GM23338 (cell line): ENCODE measurements around the gene EEA1.

Experiments used
- CREB1 ChIP-seq: fragments of 250-450 bp; sonication (Bioruptor Pico); IDR thresholded peaks from 2 replicates; pipeline ENCODE4 v1.5.0; 2020; ENCODE audit warnings: low read depth, mild to moderate bottlenecking, moderate library complexity
- EZH2 ChIP-seq: fragments of 200-600 bp; sonication (generic); IDR thresholded peaks from one replicate; pipeline ENCODE4 v1.8.0; 2017; ENCODE audit warnings: antibody characterized with exemption, mild to moderate bottlenecking, low read depth; ENCODE audit not compliant: unreplicated experiment
- EZH2phosphoT487 ChIP-seq: fragments of 200-600 bp; sonication (generic); IDR thresholded peaks from one replicate; pipeline ENCODE4 v1.8.1; 2018; ENCODE audit warnings: antibody characterized with exemption; ENCODE audit not compliant: unreplicated experiment
- NANOG ChIP-seq: IDR thresholded peaks from 2 replicates; pipeline ENCODE4 v1.6.1; 2016; ENCODE audit warnings: antibody characterized with exemption, borderline replicate concordance
- POLR2AphosphoS5 ChIP-seq: IDR thresholded peaks from 2 replicates; pipeline ENCODE4 v1.6.1; 2016; ENCODE audit warnings: antibody characterized with exemption, low read depth
- STAT1 ChIP-seq: IDR thresholded peaks from one replicate; pipeline ENCODE4 v1.6.1; 2016; ENCODE audit warnings: antibody characterized with exemption; ENCODE audit not compliant: unreplicated experiment
- TF ChIP-seq, protein P1 (sequence below), 2 experiments: fragments of 200-600 bp in 1 of 2; sonication (generic) in 1 of 2; conservative IDR thresholded peaks; 2 replicates each; pipeline versions ENCODE4 v1.5.1 to v1.6.1; 2016 to 2017; ENCODE audit warnings: antibody characterized with exemption in 2 of 2, low read depth in 2 of 2, mild to moderate bottlenecking in 2 of 2, moderate library complexity in 1 of 2
- TF ChIP-seq, protein P2 (sequence below): IDR thresholded peaks from one replicate; pipeline ENCODE4 v1.6.1; 2018; ENCODE audit warnings: antibody characterized with exemption; ENCODE audit not compliant: unreplicated experiment
- TF ChIP-seq, protein P3 (sequence below): IDR thresholded peaks from 2 replicates; pipeline ENCODE4 v1.6.1; 2016; ENCODE audit warnings: antibody characterized with exemption
- TF ChIP-seq, protein P4 (sequence below): fragments of 250-450 bp; sonication (Bioruptor Pico); IDR thresholded peaks from 2 replicates; pipeline ENCODE4 v1.5.0; 2020; ENCODE audit warnings: mild to moderate bottlenecking, moderate library complexity

DNA sequence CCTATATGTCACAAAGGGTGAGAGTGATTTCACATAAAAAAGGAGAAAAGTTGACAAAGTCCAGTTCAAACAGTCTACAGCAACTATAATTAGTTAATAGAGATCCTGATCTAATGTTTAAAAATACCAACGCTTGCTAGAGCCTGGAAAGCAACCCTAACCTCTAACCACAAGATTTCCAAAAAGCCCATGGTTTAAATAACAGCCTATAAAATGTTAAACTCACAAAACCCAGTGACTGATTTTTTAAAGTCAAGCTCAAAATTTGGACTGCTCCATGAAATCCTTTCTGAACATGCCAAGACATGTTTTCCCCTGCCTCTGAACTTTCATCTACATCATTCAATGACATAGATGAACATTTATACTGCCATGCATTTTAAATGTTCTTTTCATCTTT, 144.7 kb downstream of the EEA1 start:
- no peak for TF ChIP-seq POLR2AphosphoS5
- TF ChIP-seq, protein P1, sequence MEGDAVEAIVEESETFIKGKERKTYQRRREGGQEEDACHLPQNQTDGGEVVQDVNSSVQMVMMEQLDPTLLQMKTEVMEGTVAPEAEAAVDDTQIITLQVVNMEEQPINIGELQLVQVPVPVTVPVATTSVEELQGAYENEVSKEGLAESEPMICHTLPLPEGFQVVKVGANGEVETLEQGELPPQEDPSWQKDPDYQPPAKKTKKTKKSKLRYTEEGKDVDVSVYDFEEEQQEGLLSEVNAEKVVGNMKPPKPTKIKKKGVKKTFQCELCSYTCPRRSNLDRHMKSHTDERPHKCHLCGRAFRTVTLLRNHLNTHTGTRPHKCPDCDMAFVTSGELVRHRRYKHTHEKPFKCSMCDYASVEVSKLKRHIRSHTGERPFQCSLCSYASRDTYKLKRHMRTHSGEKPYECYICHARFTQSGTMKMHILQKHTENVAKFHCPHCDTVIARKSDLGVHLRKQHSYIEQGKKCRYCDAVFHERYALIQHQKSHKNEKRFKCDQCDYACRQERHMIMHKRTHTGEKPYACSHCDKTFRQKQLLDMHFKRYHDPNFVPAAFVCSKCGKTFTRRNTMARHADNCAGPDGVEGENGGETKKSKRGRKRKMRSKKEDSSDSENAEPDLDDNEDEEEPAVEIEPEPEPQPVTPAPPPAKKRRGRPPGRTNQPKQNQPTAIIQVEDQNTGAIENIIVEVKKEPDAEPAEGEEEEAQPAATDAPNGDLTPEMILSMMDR (conservative IDR thresholded peaks at IDR 0.05; ENCODE audit: low read depth in 2 of 2), result no peak
- no peak for TF ChIP-seq EZH2
- TF ChIP-seq, protein P2, sequence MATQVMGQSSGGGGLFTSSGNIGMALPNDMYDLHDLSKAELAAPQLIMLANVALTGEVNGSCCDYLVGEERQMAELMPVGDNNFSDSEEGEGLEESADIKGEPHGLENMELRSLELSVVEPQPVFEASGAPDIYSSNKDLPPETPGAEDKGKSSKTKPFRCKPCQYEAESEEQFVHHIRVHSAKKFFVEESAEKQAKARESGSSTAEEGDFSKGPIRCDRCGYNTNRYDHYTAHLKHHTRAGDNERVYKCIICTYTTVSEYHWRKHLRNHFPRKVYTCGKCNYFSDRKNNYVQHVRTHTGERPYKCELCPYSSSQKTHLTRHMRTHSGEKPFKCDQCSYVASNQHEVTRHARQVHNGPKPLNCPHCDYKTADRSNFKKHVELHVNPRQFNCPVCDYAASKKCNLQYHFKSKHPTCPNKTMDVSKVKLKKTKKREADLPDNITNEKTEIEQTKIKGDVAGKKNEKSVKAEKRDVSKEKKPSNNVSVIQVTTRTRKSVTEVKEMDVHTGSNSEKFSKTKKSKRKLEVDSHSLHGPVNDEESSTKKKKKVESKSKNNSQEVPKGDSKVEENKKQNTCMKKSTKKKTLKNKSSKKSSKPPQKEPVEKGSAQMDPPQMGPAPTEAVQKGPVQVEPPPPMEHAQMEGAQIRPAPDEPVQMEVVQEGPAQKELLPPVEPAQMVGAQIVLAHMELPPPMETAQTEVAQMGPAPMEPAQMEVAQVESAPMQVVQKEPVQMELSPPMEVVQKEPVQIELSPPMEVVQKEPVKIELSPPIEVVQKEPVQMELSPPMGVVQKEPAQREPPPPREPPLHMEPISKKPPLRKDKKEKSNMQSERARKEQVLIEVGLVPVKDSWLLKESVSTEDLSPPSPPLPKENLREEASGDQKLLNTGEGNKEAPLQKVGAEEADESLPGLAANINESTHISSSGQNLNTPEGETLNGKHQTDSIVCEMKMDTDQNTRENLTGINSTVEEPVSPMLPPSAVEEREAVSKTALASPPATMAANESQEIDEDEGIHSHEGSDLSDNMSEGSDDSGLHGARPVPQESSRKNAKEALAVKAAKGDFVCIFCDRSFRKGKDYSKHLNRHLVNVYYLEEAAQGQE, result no peak
- no peak for TF ChIP-seq STAT1
- TF ChIP-seq, protein P3, sequence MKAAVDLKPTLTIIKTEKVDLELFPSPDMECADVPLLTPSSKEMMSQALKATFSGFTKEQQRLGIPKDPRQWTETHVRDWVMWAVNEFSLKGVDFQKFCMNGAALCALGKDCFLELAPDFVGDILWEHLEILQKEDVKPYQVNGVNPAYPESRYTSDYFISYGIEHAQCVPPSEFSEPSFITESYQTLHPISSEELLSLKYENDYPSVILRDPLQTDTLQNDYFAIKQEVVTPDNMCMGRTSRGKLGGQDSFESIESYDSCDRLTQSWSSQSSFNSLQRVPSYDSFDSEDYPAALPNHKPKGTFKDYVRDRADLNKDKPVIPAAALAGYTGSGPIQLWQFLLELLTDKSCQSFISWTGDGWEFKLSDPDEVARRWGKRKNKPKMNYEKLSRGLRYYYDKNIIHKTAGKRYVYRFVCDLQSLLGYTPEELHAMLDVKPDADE, result no peak
- TF ChIP-seq, protein P4, sequence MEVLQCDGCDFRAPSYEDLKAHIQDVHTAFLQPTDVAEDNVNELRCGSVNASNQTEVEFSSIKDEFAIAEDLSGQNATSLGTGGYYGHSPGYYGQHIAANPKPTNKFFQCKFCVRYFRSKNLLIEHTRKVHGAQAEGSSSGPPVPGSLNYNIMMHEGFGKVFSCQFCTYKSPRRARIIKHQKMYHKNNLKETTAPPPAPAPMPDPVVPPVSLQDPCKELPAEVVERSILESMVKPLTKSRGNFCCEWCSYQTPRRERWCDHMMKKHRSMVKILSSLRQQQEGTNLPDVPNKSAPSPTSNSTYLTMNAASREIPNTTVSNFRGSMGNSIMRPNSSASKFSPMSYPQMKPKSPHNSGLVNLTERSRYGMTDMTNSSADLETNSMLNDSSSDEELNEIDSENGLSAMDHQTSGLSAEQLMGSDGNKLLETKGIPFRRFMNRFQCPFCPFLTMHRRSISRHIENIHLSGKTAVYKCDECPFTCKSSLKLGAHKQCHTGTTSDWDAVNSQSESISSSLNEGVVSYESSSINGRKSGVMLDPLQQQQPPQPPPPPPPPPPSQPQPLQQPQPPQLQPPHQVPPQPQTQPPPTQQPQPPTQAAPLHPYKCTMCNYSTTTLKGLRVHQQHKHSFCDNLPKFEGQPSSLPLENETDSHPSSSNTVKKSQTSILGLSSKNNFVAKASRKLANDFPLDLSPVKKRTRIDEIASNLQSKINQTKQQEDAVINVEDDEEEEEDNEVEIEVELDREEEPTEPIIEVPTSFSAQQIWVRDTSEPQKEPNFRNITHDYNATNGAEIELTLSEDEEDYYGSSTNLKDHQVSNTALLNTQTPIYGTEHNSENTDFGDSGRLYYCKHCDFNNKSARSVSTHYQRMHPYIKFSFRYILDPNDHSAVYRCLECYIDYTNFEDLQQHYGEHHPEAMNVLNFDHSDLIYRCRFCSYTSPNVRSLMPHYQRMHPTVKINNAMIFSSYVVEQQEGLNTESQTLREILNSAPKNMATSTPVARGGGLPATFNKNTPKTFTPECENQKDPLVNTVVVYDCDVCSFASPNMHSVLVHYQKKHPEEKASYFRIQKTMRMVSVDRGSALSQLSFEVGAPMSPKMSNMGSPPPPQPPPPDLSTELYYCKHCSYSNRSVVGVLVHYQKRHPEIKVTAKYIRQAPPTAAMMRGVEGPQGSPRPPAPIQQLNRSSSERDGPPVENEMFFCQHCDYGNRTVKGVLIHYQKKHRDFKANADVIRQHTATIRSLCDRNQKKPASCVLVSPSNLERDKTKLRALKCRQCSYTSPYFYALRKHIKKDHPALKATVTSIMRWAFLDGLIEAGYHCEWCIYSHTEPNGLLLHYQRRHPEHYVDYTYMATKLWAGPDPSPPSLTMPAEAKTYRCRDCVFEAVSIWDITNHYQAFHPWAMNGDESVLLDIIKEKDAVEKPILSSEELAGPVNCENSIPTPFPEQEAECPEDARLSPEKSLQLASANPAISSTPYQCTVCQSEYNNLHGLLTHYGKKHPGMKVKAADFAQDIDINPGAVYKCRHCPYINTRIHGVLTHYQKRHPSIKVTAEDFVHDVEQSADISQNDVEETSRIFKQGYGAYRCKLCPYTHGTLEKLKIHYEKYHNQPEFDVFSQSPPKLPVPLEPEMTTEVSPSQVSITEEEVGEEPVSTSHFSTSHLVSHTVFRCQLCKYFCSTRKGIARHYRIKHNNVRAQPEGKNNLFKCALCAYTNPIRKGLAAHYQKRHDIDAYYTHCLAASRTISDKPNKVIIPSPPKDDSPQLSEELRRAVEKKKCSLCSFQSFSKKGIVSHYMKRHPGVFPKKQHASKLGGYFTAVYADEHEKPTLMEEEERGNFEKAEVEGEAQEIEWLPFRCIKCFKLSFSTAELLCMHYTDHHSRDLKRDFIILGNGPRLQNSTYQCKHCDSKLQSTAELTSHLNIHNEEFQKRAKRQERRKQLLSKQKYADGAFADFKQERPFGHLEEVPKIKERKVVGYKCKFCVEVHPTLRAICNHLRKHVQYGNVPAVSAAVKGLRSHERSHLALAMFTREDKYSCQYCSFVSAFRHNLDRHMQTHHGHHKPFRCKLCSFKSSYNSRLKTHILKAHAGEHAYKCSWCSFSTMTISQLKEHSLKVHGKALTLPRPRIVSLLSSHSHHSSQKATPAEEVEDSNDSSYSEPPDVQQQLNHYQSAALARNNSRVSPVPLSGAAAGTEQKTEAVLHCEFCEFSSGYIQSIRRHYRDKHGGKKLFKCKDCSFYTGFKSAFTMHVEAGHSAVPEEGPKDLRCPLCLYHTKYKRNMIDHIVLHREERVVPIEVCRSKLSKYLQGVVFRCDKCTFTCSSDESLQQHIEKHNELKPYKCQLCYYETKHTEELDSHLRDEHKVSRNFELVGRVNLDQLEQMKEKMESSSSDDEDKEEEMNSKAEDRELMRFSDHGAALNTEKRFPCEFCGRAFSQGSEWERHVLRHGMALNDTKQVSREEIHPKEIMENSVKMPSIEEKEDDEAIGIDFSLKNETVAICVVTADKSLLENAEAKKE (CRISPR knock-in tag), result no peak
- TF ChIP-seq EZH2phosphoT487, result no peak
- TF ChIP-seq NANOG, result no peak
- no peak for TF ChIP-seq CREB1
